DND-41 (cell line): ENCODE results near the gene CYB5A.

Source experiments
- CTCF ChIP-seq: IDR thresholded peaks from 2 replicates; pipeline ENCODE4 v1.5.1; 2012; ENCODE audit warnings: borderline replicate concordance, low read length, moderate library complexity, mild to moderate bottlenecking; ENCODE audit not compliant: poor library complexity, severe bottlenecking; ENCODE audit errors: extremely low read depth
- EZH2 ChIP-seq: IDR thresholded peaks from 3 replicates; pipeline ENCODE4 v1.6.1; 2012; ENCODE audit warnings: borderline replicate concordance, low read depth, mild to moderate bottlenecking, moderate library complexity, low read length, inconsistent platforms; ENCODE audit not compliant: severe bottlenecking

GRCh38 chr18:74291771-74292540, at the start of gene CYB5A:
- TF ChIP-seq EZH2 (no peak), CTCF (peak; percentile 32)
